ENCODE data around the gene RGS17. TPM values are rescaled to one million over a fixed set of nuclear protein-coding genes. Genes with fewer than 3 reads are reported as not detected.

Gene RGS17
- 0.12 and 0.15 TPM in 2 replicates for polyA plus RNA-seq (2013)

GRCh38 chr6:153131037-153131981 is at the start of gene RGS17:
RGS17 (minus strand) TSS chr6:153131282; CDS start chr6:153044018, 87,264 bp downstream.
- peak within 1 kb of the TSS; percentile 77 for H3K4me3 ChIP-seq (ENCODE audit: low read depth, low read length)
- peaks cover 16% of the 10 kb centered on the region for H3K27me3 ChIP-seq (ENCODE audit: insufficient read depth, low read length)
- H2AFZ ChIP-seq (ENCODE audit: insufficient read depth, low read length, poor library complexity), result peak within 1 kb of the TSS; percentile 79
- H3K4ac ChIP-seq (ENCODE audit: low read depth, low read length), result no peak within 1 kb of the TSS
- H4K8ac ChIP-seq (ENCODE audit: low read depth, low read length), result peak within 1 kb of the TSS; percentile 74
- peaks cover 1% of the 10 kb centered on the region for H3K9me3 ChIP-seq (ENCODE audit: insufficient read depth, low read depth, low read length)
- no CpG with 5 or more reads among the region's 89 CpGs for WGBS (ENCODE audit: extremely low coverage, insufficient coverage, insufficient read length)
- peak in 1 of 2 donors; percentile 27 for DNase-seq
- peak within 1 kb of the TSS; percentile 42 for H3K9ac ChIP-seq (ENCODE audit: low read length)
- no peaks in the 10 kb centered on the region for H3K36me3 ChIP-seq (ENCODE audit: control insufficient read depth in 1 of 2, insufficient read depth in 2 of 2, low read length in 2 of 2)
- no peak within 1 kb of the TSS for H2BK5ac ChIP-seq (ENCODE audit: low read depth, low read length, poor library complexity)
- no peak within 1 kb of the TSS for H3K27ac ChIP-seq (ENCODE audit: low read depth, low read length)
- H3K79me2 ChIP-seq (ENCODE audit: control insufficient read depth, insufficient read depth, low read length, poor library complexity), result no peaks in the 10 kb centered on the region
- H3K4me2 ChIP-seq (ENCODE audit: low read length), result peak within 1 kb of the TSS; percentile 100
- no peaks in the 10 kb centered on the region for H3K79me1 ChIP-seq (ENCODE audit: low read length)
- H4K91ac ChIP-seq (ENCODE audit: low read depth, low read length), result peak within 1 kb of the TSS; percentile 26
- H2BK12ac ChIP-seq (ENCODE audit: low read length), result no peak within 1 kb of the TSS
- peak within 1 kb of the TSS; percentile 49 for H4K12ac ChIP-seq (ENCODE audit: low read depth, low read length)
- no peak within 1 kb of the TSS for H2AK5ac ChIP-seq (ENCODE audit: low read length)
- H3K4me1 ChIP-seq (ENCODE audit: control insufficient read depth in 1 of 2, insufficient read depth in 2 of 2, low read length in 2 of 2), result peaks cover 9% of the 10 kb centered on the region in 2 experiments
- peak within 1 kb of the TSS; percentile 32 for H3K14ac ChIP-seq (ENCODE audit: low read length)
- peak within 1 kb of the TSS; percentile 15 for H2BK120ac ChIP-seq (ENCODE audit: insufficient read depth, low read length, poor library complexity)
- no peak within 1 kb of the TSS for H3K18ac ChIP-seq (ENCODE audit: low read length)
- peak within 1 kb of the TSS; percentile 13 for H3K23ac ChIP-seq (ENCODE audit: low read length)

GRCh38 chr6:153172815-153173214 is 41.7 kb upstream of the RGS17 start:
- no peak overlapping the region for H3K18ac ChIP-seq (ENCODE audit: low read length)
- H2AFZ ChIP-seq (ENCODE audit: insufficient read depth, low read length, poor library complexity), result no peak overlapping the region
- H3K4me1 ChIP-seq (ENCODE audit: control insufficient read depth in 1 of 2, insufficient read depth in 2 of 2, low read length in 2 of 2), result no peaks in the 10 kb centered on the region
- H3K4me2 ChIP-seq (ENCODE audit: low read length), result no peak overlapping the region
- H3K14ac ChIP-seq (ENCODE audit: low read length), result no peak overlapping the region
- no peak overlapping the region for H3K27ac ChIP-seq (ENCODE audit: low read depth, low read length)
- H3K79me1 ChIP-seq (ENCODE audit: low read length), result no peaks in the 10 kb centered on the region
- H3K4ac ChIP-seq (ENCODE audit: low read depth, low read length), result no peak overlapping the region
- H2BK12ac ChIP-seq (ENCODE audit: low read length), result no peak overlapping the region
- H3K9me3 ChIP-seq (ENCODE audit: insufficient read depth, low read depth, low read length), result no peaks in the 10 kb centered on the region
- H4K12ac ChIP-seq (ENCODE audit: low read depth, low read length), result no peak overlapping the region
- no peak overlapping the region for H4K8ac ChIP-seq (ENCODE audit: low read depth, low read length)
- H3K23ac ChIP-seq (ENCODE audit: low read length), result no peak overlapping the region
- no peak overlapping the region for H2BK5ac ChIP-seq (ENCODE audit: low read depth, low read length, poor library complexity)
- H2BK120ac ChIP-seq (ENCODE audit: insufficient read depth, low read length, poor library complexity), result no peak overlapping the region
- H3K79me2 ChIP-seq (ENCODE audit: control insufficient read depth, insufficient read depth, low read length, poor library complexity), result no peaks in the 10 kb centered on the region
- no peak overlapping the region for H3K9ac ChIP-seq (ENCODE audit: low read length)
- H3K4me3 ChIP-seq (ENCODE audit: low read depth, low read length), result no peak overlapping the region
- no peaks in the 10 kb centered on the region for H3K27me3 ChIP-seq (ENCODE audit: insufficient read depth, low read length)
- H4K91ac ChIP-seq (ENCODE audit: low read depth, low read length), result no peak overlapping the region
- H2AK5ac ChIP-seq (ENCODE audit: low read length), result no peak overlapping the region
- H3K36me3 ChIP-seq (ENCODE audit: control insufficient read depth in 1 of 2, insufficient read depth in 2 of 2, low read length in 2 of 2), result no peaks in the 10 kb centered on the region
- no peak for DNase-seq

GRCh38 chr6:153170511-153170910 is 39.4 kb upstream of the RGS17 start:
- H3K27ac ChIP-seq (ENCODE audit: low read depth, low read length), result no peak overlapping the region
- no CpG with 5 or more reads among the region's 3 CpGs for WGBS (ENCODE audit: extremely low coverage, insufficient coverage, insufficient read length)

GRCh38 chr6:153167907-153168306 is 36.8 kb upstream of the RGS17 start:
- Histone ChIP-seq H4K91ac (ENCODE audit: low read depth, low read length) (no peak overlapping the region), H3K9ac (ENCODE audit: low read length) (no peak overlapping the region), H3K4me2 (ENCODE audit: low read length) (no peak overlapping the region), H3K27ac (ENCODE audit: low read depth, low read length) (no peak overlapping the region), H3K9me3 (ENCODE audit: insufficient read depth, low read depth, low read length) (no peaks in the 10 kb centered on the region), H3K79me2 (ENCODE audit: control insufficient read depth, insufficient read depth, low read length, poor library complexity) (no peaks in the 10 kb centered on the region), H3K4me3 (ENCODE audit: low read depth, low read length) (no peak overlapping the region), H2AK5ac (ENCODE audit: low read length) (no peak overlapping the region), H3K27me3 (ENCODE audit: insufficient read depth, low read length) (no peaks in the 10 kb centered on the region), H3K14ac (ENCODE audit: low read length) (no peak overlapping the region), H2BK5ac (ENCODE audit: low read depth, low read length, poor library complexity) (no peak overlapping the region), H3K79me1 (ENCODE audit: low read length) (no peaks in the 10 kb centered on the region), H2AFZ (ENCODE audit: insufficient read depth, low read length, poor library complexity) (no peak overlapping the region), H3K36me3 (ENCODE audit: control insufficient read depth in 1 of 2, insufficient read depth in 2 of 2, low read length in 2 of 2) (no peaks in the 10 kb centered on the region), H2BK120ac (ENCODE audit: insufficient read depth, low read length, poor library complexity) (no peak overlapping the region), H4K12ac (ENCODE audit: low read depth, low read length) (no peak overlapping the region), H3K23ac (ENCODE audit: low read length) (no peak overlapping the region), H2BK12ac (ENCODE audit: low read length) (no peak overlapping the region), H3K4me1 (ENCODE audit: control insufficient read depth in 1 of 2, insufficient read depth in 2 of 2, low read length in 2 of 2) (no peaks in the 10 kb centered on the region), H3K4ac (ENCODE audit: low read depth, low read length) (no peak overlapping the region), H4K8ac (ENCODE audit: low read depth, low read length) (no peak overlapping the region), H3K18ac (ENCODE audit: low read length) (no peak overlapping the region)
- no CpG with 5 or more reads among the region's 1 CpG for WGBS (ENCODE audit: extremely low coverage, insufficient coverage, insufficient read length)
- no peak for DNase-seq

More at GRCh38 chr6:153170511-153170910, 39.4 kb upstream of the RGS17 start:
- H3K4me2 ChIP-seq (ENCODE audit: low read length), result no peak overlapping the region
- no peak overlapping the region for H4K8ac ChIP-seq (ENCODE audit: low read depth, low read length)
- no peak overlapping the region for H3K9ac ChIP-seq (ENCODE audit: low read length)
- no peaks in the 10 kb centered on the region for H3K4me1 ChIP-seq (ENCODE audit: control insufficient read depth in 1 of 2, insufficient read depth in 2 of 2, low read length in 2 of 2)
- no peak overlapping the region for H3K14ac ChIP-seq (ENCODE audit: low read length)
- peak; percentile 52 to 56 for DNase-seq
- no peak overlapping the region for H3K4me3 ChIP-seq (ENCODE audit: low read depth, low read length)
- no peak overlapping the region for H2BK5ac ChIP-seq (ENCODE audit: low read depth, low read length, poor library complexity)
- H2AK5ac ChIP-seq (ENCODE audit: low read length), result no peak overlapping the region
- no peak overlapping the region for H2BK12ac ChIP-seq (ENCODE audit: low read length)
- H3K79me2 ChIP-seq (ENCODE audit: control insufficient read depth, insufficient read depth, low read length, poor library complexity), result no peaks in the 10 kb centered on the region
- H4K91ac ChIP-seq (ENCODE audit: low read depth, low read length), result no peak overlapping the region
- no peak overlapping the region for H2AFZ ChIP-seq (ENCODE audit: insufficient read depth, low read length, poor library complexity)
- H3K9me3 ChIP-seq (ENCODE audit: insufficient read depth, low read depth, low read length), result no peaks in the 10 kb centered on the region
- H3K36me3 ChIP-seq (ENCODE audit: control insufficient read depth in 1 of 2, insufficient read depth in 2 of 2, low read length in 2 of 2), result no peaks in the 10 kb centered on the region
- no peak overlapping the region for H2BK120ac ChIP-seq (ENCODE audit: insufficient read depth, low read length, poor library complexity)
- no peak overlapping the region for H3K23ac ChIP-seq (ENCODE audit: low read length)
- no peak overlapping the region for H3K18ac ChIP-seq (ENCODE audit: low read length)
- H3K79me1 ChIP-seq (ENCODE audit: low read length), result no peaks in the 10 kb centered on the region
- no peak overlapping the region for H3K4ac ChIP-seq (ENCODE audit: low read depth, low read length)
- no peaks in the 10 kb centered on the region for H3K27me3 ChIP-seq (ENCODE audit: insufficient read depth, low read length)
- no peak overlapping the region for H4K12ac ChIP-seq (ENCODE audit: low read depth, low read length)
